Measurements from ENCODE around the gene TSPEAR. TPM values are rescaled to one million over a fixed set of nuclear protein-coding genes. Genes with fewer than 3 reads are reported as not detected.

Gene TSPEAR
- total and polyA plus RNA-seq, 12 donors, result under 0.01 to 3.4 (median 1.0) TPM; not detected in 3

GRCh38 chr21:44549525-44550211, 161.7 kb downstream of the TSPEAR start:
- ATAC-seq, result peak in 2 of 8 donors; percentile 42 to 53
- H3K27me3 ChIP-seq, result peaks cover 0 to 66% (median 40%) of the 10 kb centered on the region in 7 donors
- H3K9me3 ChIP-seq, result peaks cover 0 to 33% (median 8%) of the 10 kb centered on the region in 11 donors
- no peak overlapping the region for H3K4me3 ChIP-seq
- H3K4me1 ChIP-seq, result no peaks in the 10 kb centered on the region
- 73 to 78% methylated on average over 25 of the region's 25 CpGs for WGBS, 2 donors
- no peak for DNase-seq
- no peaks in the 10 kb centered on the region for H3K36me3 ChIP-seq
- intact Hi-C loops (cut with DNase I), result loop anchor here in 1 of 10 donors (10.0 kb wide), 1 partner anchor 55 kb away; no protein-coding TSS in a partner anchor
- H3K27ac ChIP-seq, result no peak overlapping the region
- TF ChIP-seq CTCF (IDR thresholded peaks at IDR 0.05), result no peak

DNA sequence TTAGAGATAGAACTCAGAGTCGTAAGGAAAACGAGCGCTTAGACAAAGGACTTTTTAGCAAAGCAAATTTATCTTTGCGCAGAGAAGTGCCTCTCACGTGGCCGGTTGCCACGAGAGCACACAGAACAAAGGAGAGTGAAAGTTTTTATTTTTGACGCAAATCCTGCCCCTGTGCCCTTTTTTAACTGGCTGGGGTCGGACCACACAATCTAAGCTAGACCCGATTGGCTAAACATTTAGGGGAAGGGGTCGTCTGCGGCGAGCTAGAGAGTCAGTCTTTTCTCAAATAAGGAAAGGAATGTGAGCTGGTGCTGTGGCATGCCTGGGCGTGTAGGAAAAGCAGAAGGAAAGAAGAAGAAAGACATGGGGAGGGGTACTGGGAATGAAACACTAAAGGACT, 162.4 kb downstream of the TSPEAR start:
- 33 to 36% methylated on average over 14 of the region's 14 CpGs for WGBS, 2 donors
- Histone ChIP-seq H3K27ac (no peak overlapping the region), H3K27me3 (peaks cover 0 to 59% (median 33%) of the 10 kb centered on the region in 7 donors), H3K36me3 (no peaks in the 10 kb centered on the region), H3K4me3 (no peak overlapping the region), H3K9me3 (peaks cover 0 to 34% (median 8%) of the 10 kb centered on the region in 11 donors), H3K4me1 (no peaks in the 10 kb centered on the region)
- intact Hi-C loops (cut with DNase I), result no loop called here
- TF ChIP-seq CTCF (IDR thresholded peaks at IDR 0.05), result no peak
- DNase-seq, result no peak
- ATAC-seq, result no peak

- DNase-seq (no peak), ATAC-seq (no peak)
- intact Hi-C loops (cut with DNase I), result no loop called here
- 66% methylated on average over 13 of the region's 13 CpGs for WGBS, 2 donors
- H3K27me3 ChIP-seq, result peaks cover 0 to 54% (median 27%) of the 10 kb centered on the region in 7 donors
- H3K9me3 ChIP-seq, result peaks cover 0 to 38% (median 8%) of the 10 kb centered on the region in 11 donors
- no peak overlapping the region for H3K4me3 ChIP-seq
- TF ChIP-seq CTCF (IDR thresholded peaks at IDR 0.05), result no peak
- no peak overlapping the region for H3K27ac ChIP-seq
- no peaks in the 10 kb centered on the region for H3K4me1 ChIP-seq
- H3K36me3 ChIP-seq, result no peaks in the 10 kb centered on the region
These were observed 163.0 kb downstream of the TSPEAR start for GRCh38 chr21:44548381-44548780.

GRCh38 chr21:44547656-44548331, 163.6 kb downstream of the TSPEAR start:
- intact Hi-C loops (cut with DNase I), result no loop called here
- 56 to 60% methylated on average over 5 of the region's 5 CpGs for WGBS, 2 donors
- Histone ChIP-seq H3K9me3 (peaks cover 0 to 44% (median 8%) of the 10 kb centered on the region in 11 donors), H3K27me3 (peaks cover 0 to 49% (median 22%) of the 10 kb centered on the region in 7 donors), H3K4me1 (no peaks in the 10 kb centered on the region), H3K4me3 (no peak overlapping the region), H3K27ac (peak overlapping the region in 1 of 10 donors; percentile 45), H3K36me3 (no peaks in the 10 kb centered on the region)
- DNase-seq, result no peak
- TF ChIP-seq CTCF (IDR thresholded peaks at IDR 0.05), result no peak
- no peak for ATAC-seq
